ENCODE data around the gene INPP5A.

Gene INPP5A

DNA sequence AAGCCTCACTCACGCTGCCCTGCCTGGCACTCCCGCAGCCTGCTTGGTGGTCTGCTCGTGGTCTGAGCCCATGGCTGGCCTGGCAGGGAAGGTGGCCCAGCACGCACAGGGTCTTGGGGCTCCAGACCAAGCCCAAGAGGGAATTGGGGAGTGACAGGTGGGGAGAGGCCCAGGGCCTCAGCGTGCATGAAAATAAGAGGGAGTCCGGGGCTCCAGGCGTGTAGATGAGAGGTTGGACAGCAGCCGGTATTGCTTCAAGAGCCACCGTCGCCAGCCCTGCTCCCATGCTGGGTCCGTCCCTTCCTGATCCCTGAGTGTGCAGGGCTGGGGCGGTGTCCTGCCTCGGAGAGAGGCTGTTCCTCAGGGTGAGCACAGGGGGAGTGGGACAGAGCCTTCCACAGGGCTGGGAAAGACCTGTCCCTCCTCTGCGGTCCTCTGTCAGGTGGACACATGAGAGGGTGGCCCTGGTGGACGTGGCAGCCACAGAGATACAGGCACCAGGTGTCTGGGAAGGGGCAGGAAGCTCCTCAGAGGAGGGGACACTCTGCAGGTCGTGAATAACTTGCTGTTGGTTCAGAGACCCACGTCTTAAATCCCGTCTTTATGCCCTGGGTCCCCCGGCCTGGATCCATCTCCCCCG lies 113.1 kb downstream of the INPP5A start:
- TF ChIP-seq, protein P1, sequence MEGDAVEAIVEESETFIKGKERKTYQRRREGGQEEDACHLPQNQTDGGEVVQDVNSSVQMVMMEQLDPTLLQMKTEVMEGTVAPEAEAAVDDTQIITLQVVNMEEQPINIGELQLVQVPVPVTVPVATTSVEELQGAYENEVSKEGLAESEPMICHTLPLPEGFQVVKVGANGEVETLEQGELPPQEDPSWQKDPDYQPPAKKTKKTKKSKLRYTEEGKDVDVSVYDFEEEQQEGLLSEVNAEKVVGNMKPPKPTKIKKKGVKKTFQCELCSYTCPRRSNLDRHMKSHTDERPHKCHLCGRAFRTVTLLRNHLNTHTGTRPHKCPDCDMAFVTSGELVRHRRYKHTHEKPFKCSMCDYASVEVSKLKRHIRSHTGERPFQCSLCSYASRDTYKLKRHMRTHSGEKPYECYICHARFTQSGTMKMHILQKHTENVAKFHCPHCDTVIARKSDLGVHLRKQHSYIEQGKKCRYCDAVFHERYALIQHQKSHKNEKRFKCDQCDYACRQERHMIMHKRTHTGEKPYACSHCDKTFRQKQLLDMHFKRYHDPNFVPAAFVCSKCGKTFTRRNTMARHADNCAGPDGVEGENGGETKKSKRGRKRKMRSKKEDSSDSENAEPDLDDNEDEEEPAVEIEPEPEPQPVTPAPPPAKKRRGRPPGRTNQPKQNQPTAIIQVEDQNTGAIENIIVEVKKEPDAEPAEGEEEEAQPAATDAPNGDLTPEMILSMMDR (IDR thresholded peaks at IDR 0.05; ENCODE audit: low read depth, low read length): no peak

DNA sequence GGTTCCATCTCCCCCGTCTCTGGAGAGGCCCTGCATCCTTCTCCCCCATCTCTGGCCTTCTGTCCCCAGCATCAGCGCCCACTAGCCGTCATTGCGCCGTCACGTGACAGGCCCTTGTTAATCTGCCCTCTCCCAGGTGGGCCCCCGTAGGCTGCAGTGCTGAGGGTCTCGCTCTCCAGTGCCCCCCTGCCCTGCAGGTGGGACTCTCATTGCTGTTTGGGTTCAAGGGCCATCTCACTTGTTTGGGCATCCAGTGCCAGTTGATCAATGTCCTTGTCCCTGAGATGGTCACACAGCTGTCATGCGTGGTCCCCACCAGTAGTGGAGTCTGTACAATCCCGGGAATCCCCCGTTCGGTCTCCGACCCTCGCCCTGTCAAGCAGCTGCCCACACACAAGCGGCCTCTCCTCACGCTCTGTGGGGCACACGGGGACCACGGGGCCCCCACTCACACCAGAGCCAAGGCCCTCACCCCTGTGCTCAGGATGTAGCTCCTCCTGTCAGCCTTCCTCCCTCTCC lies 114.0 kb downstream of the INPP5A start:
- DNase-seq (ENCODE audit: extremely low read depth, low read depth): no peak
- TF ChIP-seq, protein P1 (IDR thresholded peaks at IDR 0.05; ENCODE audit: low read depth, low read length): no peak

More for the DNA sequence above, 113.1 kb downstream of the INPP5A start:
- DNase-seq (ENCODE audit: extremely low read depth, low read depth): no peak

DNA sequence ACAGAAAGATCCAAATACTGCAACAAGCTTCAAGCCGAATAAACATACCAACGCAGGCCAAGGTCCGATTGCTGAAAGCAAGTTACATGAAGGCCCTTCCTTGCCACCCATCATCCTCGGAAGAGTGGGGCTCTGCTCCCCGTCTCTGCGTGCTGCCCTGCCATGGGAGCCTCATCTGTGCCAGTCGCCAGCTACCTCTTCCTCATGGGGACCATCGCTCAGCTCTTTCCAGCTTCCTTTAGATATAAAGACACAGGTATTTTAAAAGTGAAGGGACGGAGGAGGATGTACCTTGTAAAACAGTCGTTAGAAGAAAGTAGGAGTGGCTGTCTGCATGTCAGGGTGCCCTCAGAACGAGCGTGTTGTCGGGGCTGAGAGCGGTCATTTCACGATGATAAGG lies 114.9 kb downstream of the INPP5A start:
- no peak for DNase-seq (ENCODE audit: extremely low read depth, low read depth)
- TF ChIP-seq, protein P1 (IDR thresholded peaks at IDR 0.05; ENCODE audit: low read depth, low read length): no peak

DNA sequence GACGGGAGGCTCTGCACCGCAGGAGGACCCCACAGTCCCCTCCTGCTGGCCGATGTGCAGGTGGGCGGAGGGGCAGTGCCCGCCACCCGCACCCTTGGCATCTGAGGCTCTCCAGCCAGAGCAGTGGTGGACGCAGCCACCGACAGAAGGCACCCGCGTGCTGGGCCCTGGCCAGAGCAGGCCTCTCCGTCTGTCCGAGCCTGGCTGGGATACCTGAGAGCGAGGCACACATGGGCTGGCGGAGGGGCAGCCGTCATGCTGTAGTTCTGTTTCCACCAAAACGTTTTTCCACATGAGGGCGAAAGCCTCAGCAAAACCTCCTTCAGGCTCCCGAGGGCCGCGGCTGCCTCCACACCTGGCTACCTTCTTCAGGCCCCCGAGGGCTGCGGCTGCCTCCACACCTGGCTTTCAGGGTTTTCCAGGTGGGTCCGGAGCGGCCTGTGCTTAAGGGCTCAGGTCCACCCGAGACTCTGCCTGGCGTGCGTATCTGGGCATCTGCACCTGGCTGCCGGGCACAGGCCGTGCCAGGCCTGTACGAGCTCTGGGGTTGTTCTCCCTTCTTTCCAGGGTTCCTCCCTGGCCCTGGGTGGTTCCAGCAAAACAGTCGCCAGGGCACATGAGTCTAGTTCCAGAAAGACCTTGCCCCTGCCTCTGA lies 115.5 kb downstream of the INPP5A start:
- no peak for DNase-seq (ENCODE audit: extremely low read depth, low read depth)
- TF ChIP-seq, protein P1 (IDR thresholded peaks at IDR 0.05; ENCODE audit: low read depth, low read length): no peak

DNA sequence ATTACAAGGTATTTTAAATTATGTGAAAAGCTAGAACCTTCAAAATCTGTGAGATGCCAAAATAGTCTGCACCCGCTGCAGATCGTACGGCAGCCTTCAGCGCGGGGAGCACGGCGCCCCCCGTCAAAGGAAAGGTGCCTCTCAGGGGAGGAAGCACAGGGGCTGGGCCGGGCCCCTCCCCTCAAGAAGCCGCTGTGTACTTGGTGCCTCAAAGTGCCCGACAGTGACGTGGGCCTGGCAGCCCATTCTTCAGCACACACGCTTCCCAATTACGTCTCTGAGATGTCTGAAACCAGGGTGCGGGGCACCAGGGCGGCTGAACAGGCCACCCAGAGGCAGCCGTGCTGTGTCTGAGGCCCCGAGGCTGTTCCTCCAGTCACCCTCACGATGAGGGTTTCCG lies 116.1 kb downstream of the INPP5A start:
- DNase-seq (ENCODE audit: extremely low read depth, low read depth): no peak
- TF ChIP-seq, protein P1 (IDR thresholded peaks at IDR 0.05; ENCODE audit: low read depth, low read length): no peak

DNA sequence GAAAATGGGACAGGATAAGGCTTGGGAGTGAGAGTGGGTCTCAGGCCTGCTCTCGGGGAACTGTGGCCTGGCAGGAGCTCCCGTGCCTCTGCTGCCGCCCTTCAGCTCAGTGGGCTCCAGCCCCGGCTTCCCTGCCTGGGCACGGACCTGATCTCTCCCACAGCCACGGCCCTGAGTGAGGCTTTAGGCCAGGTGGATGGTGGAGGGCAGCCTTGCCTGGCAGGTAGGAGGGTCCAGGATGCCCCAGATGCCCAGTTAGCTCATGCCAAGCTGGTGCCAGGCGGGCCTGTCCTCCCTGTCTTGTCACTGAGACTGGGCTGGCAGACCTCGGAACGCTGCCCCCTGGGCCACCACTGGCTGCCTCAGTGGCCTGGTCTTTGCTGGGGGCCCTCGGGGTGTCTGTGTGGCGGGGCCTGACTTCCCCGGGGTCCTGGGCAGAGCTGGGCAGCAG lies 116.6 kb downstream of the INPP5A start:
- no peak for DNase-seq (ENCODE audit: extremely low read depth, low read depth)
- TF ChIP-seq, protein P1 (IDR thresholded peaks at IDR 0.05; ENCODE audit: low read depth, low read length): no peak

Measured in AG09319 (cell line).